ENCODE measurements around the gene MUSTN1. TPM values are rescaled to one million over a fixed set of nuclear protein-coding genes. Genes with fewer than 3 reads are reported as not detected.

The MUSTN1 gene
- polyA plus RNA-seq, 1 donor = 2.8 TPM

GRCh38 chr3:52873433-52874159 lies 38.8 kb upstream of the MUSTN1 start:
- Histone ChIP-seq H3K36me3 (ENCODE audit: control insufficient read depth, insufficient read depth, low read length) (no peaks in the 10 kb centered on the region), H3K4me3 (ENCODE audit: low read length) (no peak overlapping the region), H3K9me3 (ENCODE audit: control insufficient read depth, low read depth, low read length) (no peaks in the 10 kb centered on the region), H3K4me1 (ENCODE audit: control insufficient read depth, insufficient read depth, low read length) (no peaks in the 10 kb centered on the region), H3K27me3 (ENCODE audit: control insufficient read depth, insufficient read depth, low read length) (no peaks in the 10 kb centered on the region), H3K27ac (ENCODE audit: low read length) (no peak overlapping the region)
- DNase-seq = no peak
- no CpG with 5 or more reads among the region's 8 CpGs for WGBS (ENCODE audit: insufficient coverage, low lambda C conversion rate)

- Histone ChIP-seq H3K36me3 (ENCODE audit: control insufficient read depth, insufficient read depth, low read length) (no peaks in the 10 kb centered on the region), H3K4me3 (ENCODE audit: low read length) (no peak overlapping the region), H3K27me3 (ENCODE audit: control insufficient read depth, insufficient read depth, low read length) (no peaks in the 10 kb centered on the region), H3K27ac (ENCODE audit: low read length) (no peak overlapping the region), H3K9me3 (ENCODE audit: control insufficient read depth, low read depth, low read length) (no peaks in the 10 kb centered on the region), H3K4me1 (ENCODE audit: control insufficient read depth, insufficient read depth, low read length) (no peaks in the 10 kb centered on the region)
- WGBS (ENCODE audit: insufficient coverage, low lambda C conversion rate) = 100% methylated on average over 2 of the region's 3 CpGs
- no peak for DNase-seq
These were observed 37.4 kb upstream of the MUSTN1 start for GRCh38 chr3:52872245-52872644.

GRCh38 chr3:52871761-52872160 lies 36.9 kb upstream of the MUSTN1 start:
- no CpG with 5 or more reads among the region's 9 CpGs for WGBS (ENCODE audit: insufficient coverage, low lambda C conversion rate)
- no peak overlapping the region for H3K27ac ChIP-seq (ENCODE audit: low read length)
- no peaks in the 10 kb centered on the region for H3K4me1 ChIP-seq (ENCODE audit: control insufficient read depth, insufficient read depth, low read length)
- H3K27me3 ChIP-seq (ENCODE audit: control insufficient read depth, insufficient read depth, low read length) = no peaks in the 10 kb centered on the region
- no peaks in the 10 kb centered on the region for H3K36me3 ChIP-seq (ENCODE audit: control insufficient read depth, insufficient read depth, low read length)
- DNase-seq = no peak
- H3K4me3 ChIP-seq (ENCODE audit: low read length) = no peak overlapping the region
- no peaks in the 10 kb centered on the region for H3K9me3 ChIP-seq (ENCODE audit: control insufficient read depth, low read depth, low read length)

- Histone ChIP-seq H3K27ac (ENCODE audit: low read length) (no peak overlapping the region), H3K4me1 (ENCODE audit: control insufficient read depth, insufficient read depth, low read length) (no peaks in the 10 kb centered on the region), H3K9me3 (ENCODE audit: control insufficient read depth, low read depth, low read length) (no peaks in the 10 kb centered on the region), H3K4me3 (ENCODE audit: low read length) (no peak overlapping the region), H3K27me3 (ENCODE audit: control insufficient read depth, insufficient read depth, low read length) (no peaks in the 10 kb centered on the region), H3K36me3 (ENCODE audit: control insufficient read depth, insufficient read depth, low read length) (no peaks in the 10 kb centered on the region)
- DNase-seq = no peak
- no CpG with 5 or more reads among the region's 10 CpGs for WGBS (ENCODE audit: insufficient coverage, low lambda C conversion rate)
These were observed 35.7 kb upstream of the MUSTN1 start for GRCh38 chr3:52870471-52870870.

- no peak for DNase-seq
- Histone ChIP-seq H3K27ac (ENCODE audit: low read length) (no peak overlapping the region), H3K9me3 (ENCODE audit: control insufficient read depth, low read depth, low read length) (no peaks in the 10 kb centered on the region), H3K4me3 (ENCODE audit: low read length) (no peak overlapping the region), H3K36me3 (ENCODE audit: control insufficient read depth, insufficient read depth, low read length) (no peaks in the 10 kb centered on the region), H3K27me3 (ENCODE audit: control insufficient read depth, insufficient read depth, low read length) (no peaks in the 10 kb centered on the region), H3K4me1 (ENCODE audit: control insufficient read depth, insufficient read depth, low read length) (no peaks in the 10 kb centered on the region)
- 92% methylated on average over 2 of the region's 12 CpGs for WGBS (ENCODE audit: insufficient coverage, low lambda C conversion rate)
These were observed 31.6 kb upstream of the MUSTN1 start for GRCh38 chr3:52866427-52866826.

GRCh38 chr3:52865994-52866393 lies 31.2 kb upstream of the MUSTN1 start:
- no peak overlapping the region for H3K4me3 ChIP-seq (ENCODE audit: low read length)
- no peaks in the 10 kb centered on the region for H3K27me3 ChIP-seq (ENCODE audit: control insufficient read depth, insufficient read depth, low read length)
- no peak for DNase-seq
- H3K27ac ChIP-seq (ENCODE audit: low read length) = no peak overlapping the region
- no peaks in the 10 kb centered on the region for H3K36me3 ChIP-seq (ENCODE audit: control insufficient read depth, insufficient read depth, low read length)
- WGBS (ENCODE audit: insufficient coverage, low lambda C conversion rate) = 100% methylated on average over 2 of the region's 13 CpGs
- H3K4me1 ChIP-seq (ENCODE audit: control insufficient read depth, insufficient read depth, low read length) = no peaks in the 10 kb centered on the region
- no peaks in the 10 kb centered on the region for H3K9me3 ChIP-seq (ENCODE audit: control insufficient read depth, low read depth, low read length)

GRCh38 chr3:52860424-52860768 lies 25.6 kb upstream of the MUSTN1 start:
- no peaks in the 10 kb centered on the region for H3K27me3 ChIP-seq (ENCODE audit: control insufficient read depth, insufficient read depth, low read length)
- H3K36me3 ChIP-seq (ENCODE audit: control insufficient read depth, insufficient read depth, low read length) = no peaks in the 10 kb centered on the region
- no peaks in the 10 kb centered on the region for H3K4me1 ChIP-seq (ENCODE audit: control insufficient read depth, insufficient read depth, low read length)
- 100% methylated on average over 1 of the region's 8 CpGs for WGBS (ENCODE audit: insufficient coverage, low lambda C conversion rate)
- DNase-seq = no peak
- no peak overlapping the region for H3K27ac ChIP-seq (ENCODE audit: low read length)
- no peak overlapping the region for H3K4me3 ChIP-seq (ENCODE audit: low read length)
- H3K9me3 ChIP-seq (ENCODE audit: control insufficient read depth, low read depth, low read length) = no peaks in the 10 kb centered on the region

- 92% methylated on average over 5 of the region's 8 CpGs for WGBS (ENCODE audit: insufficient coverage, low lambda C conversion rate)
- Histone ChIP-seq H3K4me3 (ENCODE audit: low read length) (no peak overlapping the region), H3K27me3 (ENCODE audit: control insufficient read depth, insufficient read depth, low read length) (no peaks in the 10 kb centered on the region), H3K4me1 (ENCODE audit: control insufficient read depth, insufficient read depth, low read length) (no peaks in the 10 kb centered on the region), H3K9me3 (ENCODE audit: control insufficient read depth, low read depth, low read length) (no peaks in the 10 kb centered on the region), H3K27ac (ENCODE audit: low read length) (no peak overlapping the region), H3K36me3 (ENCODE audit: control insufficient read depth, insufficient read depth, low read length) (no peaks in the 10 kb centered on the region)
- DNase-seq = no peak
These were observed 25.0 kb upstream of the MUSTN1 start for GRCh38 chr3:52859686-52860423.

GRCh38 chr3:52857864-52858263 lies 23.0 kb upstream of the MUSTN1 start:
- no peak overlapping the region for H3K4me3 ChIP-seq (ENCODE audit: low read length)
- no CpG with 5 or more reads among the region's 5 CpGs for WGBS (ENCODE audit: insufficient coverage, low lambda C conversion rate)
- H3K4me1 ChIP-seq (ENCODE audit: control insufficient read depth, insufficient read depth, low read length) = no peaks in the 10 kb centered on the region
- H3K9me3 ChIP-seq (ENCODE audit: control insufficient read depth, low read depth, low read length) = no peaks in the 10 kb centered on the region
- no peak overlapping the region for H3K27ac ChIP-seq (ENCODE audit: low read length)
- no peak for DNase-seq
- no peaks in the 10 kb centered on the region for H3K27me3 ChIP-seq (ENCODE audit: control insufficient read depth, insufficient read depth, low read length)
- no peaks in the 10 kb centered on the region for H3K36me3 ChIP-seq (ENCODE audit: control insufficient read depth, insufficient read depth, low read length)

GRCh38 chr3:52857133-52857532 lies 22.3 kb upstream of the MUSTN1 start:
- H3K4me1 ChIP-seq (ENCODE audit: control insufficient read depth, insufficient read depth, low read length) = no peaks in the 10 kb centered on the region
- no peak overlapping the region for H3K4me3 ChIP-seq (ENCODE audit: low read length)
- H3K9me3 ChIP-seq (ENCODE audit: control insufficient read depth, low read depth, low read length) = no peaks in the 10 kb centered on the region
- no CpG with 5 or more reads among the region's 3 CpGs for WGBS (ENCODE audit: insufficient coverage, low lambda C conversion rate)
- no peak for DNase-seq
- H3K27ac ChIP-seq (ENCODE audit: low read length) = no peak overlapping the region
- no peaks in the 10 kb centered on the region for H3K27me3 ChIP-seq (ENCODE audit: control insufficient read depth, insufficient read depth, low read length)
- H3K36me3 ChIP-seq (ENCODE audit: control insufficient read depth, insufficient read depth, low read length) = peaks cover 2% of the 10 kb centered on the region

GRCh38 chr3:52856666-52857065 lies 21.8 kb upstream of the MUSTN1 start:
- Histone ChIP-seq H3K36me3 (ENCODE audit: control insufficient read depth, insufficient read depth, low read length) (peaks cover 7% of the 10 kb centered on the region), H3K4me1 (ENCODE audit: control insufficient read depth, insufficient read depth, low read length) (no peaks in the 10 kb centered on the region), H3K27me3 (ENCODE audit: control insufficient read depth, insufficient read depth, low read length) (no peaks in the 10 kb centered on the region), H3K27ac (ENCODE audit: low read length) (no peak overlapping the region), H3K4me3 (ENCODE audit: low read length) (no peak overlapping the region), H3K9me3 (ENCODE audit: control insufficient read depth, low read depth, low read length) (no peaks in the 10 kb centered on the region)
- DNase-seq = no peak
- WGBS (ENCODE audit: insufficient coverage, low lambda C conversion rate) = 100% methylated on average over 1 of the region's 5 CpGs
